ENCODE data around the gene TMEM45A. TPM values are rescaled to one million over a fixed set of nuclear protein-coding genes. Genes with fewer than 3 reads are reported as not detected.
A peak's percentile ranks its signal among the peaks of the same experiment; 100 is the strongest.

The TMEM45A gene
- polyA plus RNA-seq, 1 of the 3 experiments (the other 2 are of a cell fraction): 6.4 TPM

- Histone ChIP-seq H3K27me3 (ENCODE audit: insufficient read depth) (no peaks in the 10 kb centered on the region), H3K9me2 (no peaks in the 10 kb centered on the region), H3K9me3 (no peaks in the 10 kb centered on the region), H3K27ac (ENCODE audit: low read depth in 2 of 2, low read length in 1 of 2) (peak overlapping the region; percentile 68 to 72; a peak in 1 of 4 replicates), H3K9ac (no peak overlapping the region), H3K4me2 (no peak overlapping the region), H4K20me1 (ENCODE audit: insufficient read depth) (no peaks in the 10 kb centered on the region), H3K79me2 (ENCODE audit: insufficient read depth) (no peaks in the 10 kb centered on the region), H3K4me3 (ENCODE audit: low read depth in 2 of 2, low read length in 1 of 2) (no peak overlapping the region), H3K4me1 (ENCODE audit: control insufficient read depth in 1 of 2, insufficient read depth in 2 of 2, low read depth in 1 of 2, low read length in 1 of 2) (peaks cover 16 to 19% of the 10 kb centered on the region in 2 experiments), H3K36me3 (replicated peaks in 1 of 2; ENCODE audit: control insufficient read depth in 1 of 2, insufficient read depth in 2 of 2, low read length in 1 of 2) (no peaks in the 10 kb centered on the region), H3F3A (replicated peaks; ENCODE audit: insufficient read depth) (no peaks in the 10 kb centered on the region), H2AFZ (ENCODE audit: low read depth) (no peak overlapping the region)
- WGBS (ENCODE audit: low lambda C conversion rate): 100% methylated on average over 2 of the region's 2 CpGs
- ChIA-PET CTCF (interaction anchor here (2.7 kb wide), 1 partner anchor 101 kb away, joined by 8 read pairs; no protein-coding TSS in a partner anchor), POLR2A (interaction anchor here (0.7 kb wide), 1 partner anchor 162 kb away, joined by 3 read pairs; the partner anchor contains the start of genes LNP1 and TOMM70)
- TF ChIP-seq TEAD4 (IDR thresholded peaks at IDR 0.05; ENCODE audit: borderline replicate concordance, insufficient read depth) (0 out of 2 replicates have a peak, but pooled peaks have one; percentile 0), TCF12 (IDR thresholded peaks at IDR 0.05) (no peak)
- DNase-seq: no peak
These were observed 71.3 kb downstream of the TMEM45A start for GRCh38 chr3:100563652-100564211.

- Histone ChIP-seq H3K9me3 (no peaks in the 10 kb centered on the region), H3K79me2 (ENCODE audit: insufficient read depth) (no peaks in the 10 kb centered on the region), H3K4me3 (ENCODE audit: low read depth in 2 of 2, low read length in 1 of 2) (no peak overlapping the region), H3F3A (replicated peaks; ENCODE audit: insufficient read depth) (no peaks in the 10 kb centered on the region), H3K36me3 (replicated peaks in 1 of 2; ENCODE audit: control insufficient read depth in 1 of 2, insufficient read depth in 2 of 2, low read length in 1 of 2) (peaks cover 0 to 2% of the 10 kb centered on the region in 2 experiments), H3K4me2 (no peak overlapping the region), H3K27ac (ENCODE audit: low read depth in 2 of 2, low read length in 1 of 2) (no peak overlapping the region), H4K20me1 (ENCODE audit: insufficient read depth) (no peaks in the 10 kb centered on the region), H3K4me1 (ENCODE audit: control insufficient read depth in 1 of 2, insufficient read depth in 2 of 2, low read depth in 1 of 2, low read length in 1 of 2) (no peaks in the 10 kb centered on the region), H3K9me2 (no peaks in the 10 kb centered on the region), H2AFZ (ENCODE audit: low read depth) (no peak overlapping the region), H3K27me3 (ENCODE audit: insufficient read depth) (no peaks in the 10 kb centered on the region), H3K9ac (no peak overlapping the region)
- no peak for DNase-seq
- no peak for TF ChIP-seq POLR2AphosphoS5 (IDR thresholded peaks at IDR 0.05; ENCODE audit: low read depth, low read length)
- WGBS (ENCODE audit: low lambda C conversion rate): 85% methylated on average over 2 of the region's 2 CpGs
- ChIA-PET CTCF (interaction anchor here (4.3 kb wide), 1 partner anchor 108 kb away, joined by 15 read pairs; no protein-coding TSS in a partner anchor), POLR2A (no interaction called here)
These were observed 78.4 kb downstream of the TMEM45A start for GRCh38 chr3:100570811-100571210.

DNA sequence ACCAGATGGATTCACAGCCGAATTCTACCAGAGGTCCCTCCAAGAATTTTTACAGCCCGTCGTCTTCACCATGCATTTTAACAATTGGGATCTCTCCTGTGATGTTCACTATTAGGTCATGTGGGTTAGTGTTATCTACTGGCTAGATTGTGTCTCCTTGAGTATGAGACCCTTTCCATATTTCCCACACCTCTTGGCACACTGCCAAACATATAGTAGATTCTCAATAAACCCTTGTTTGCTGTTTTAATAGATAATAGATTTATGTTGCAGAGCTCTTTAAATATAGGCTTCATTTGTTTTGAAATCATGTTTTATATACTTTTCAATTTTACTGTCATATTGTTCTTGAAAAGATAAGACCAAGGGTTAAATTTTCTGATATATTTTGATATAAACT, 82.1 kb downstream of the TMEM45A start:
- Histone ChIP-seq H3K9me2 (no peaks in the 10 kb centered on the region), H3K9ac (no peak overlapping the region), H3K9me3 (no peaks in the 10 kb centered on the region), H3K79me2 (ENCODE audit: insufficient read depth) (no peaks in the 10 kb centered on the region), H2AFZ (ENCODE audit: low read depth) (no peak overlapping the region), H3K27ac (ENCODE audit: low read depth in 2 of 2, low read length in 1 of 2) (no peak overlapping the region), H3K4me3 (ENCODE audit: low read depth in 2 of 2, low read length in 1 of 2) (no peak overlapping the region), H4K20me1 (ENCODE audit: insufficient read depth) (no peaks in the 10 kb centered on the region), H3K4me1 (ENCODE audit: control insufficient read depth in 1 of 2, insufficient read depth in 2 of 2, low read depth in 1 of 2, low read length in 1 of 2) (no peaks in the 10 kb centered on the region), H3F3A (replicated peaks; ENCODE audit: insufficient read depth) (no peaks in the 10 kb centered on the region), H3K36me3 (replicated peaks in 1 of 2; ENCODE audit: control insufficient read depth in 1 of 2, insufficient read depth in 2 of 2, low read length in 1 of 2) (peaks cover 0 to 2% of the 10 kb centered on the region in 2 experiments), H3K27me3 (ENCODE audit: insufficient read depth) (no peaks in the 10 kb centered on the region), H3K4me2 (no peak overlapping the region)
- ChIA-PET POLR2A (no interaction called here), CTCF (interaction anchor here (1.0 to 1.9 kb wide), 3 partner anchors 15 to 110 kb away, joined by 3 to 7 read pairs (median 3); no protein-coding TSS in a partner anchor)
- DNase-seq: no peak
- WGBS (ENCODE audit: low lambda C conversion rate): 83% methylated on average over 3 of the region's 3 CpGs
- TF ChIP-seq NFIC (IDR thresholded peaks at IDR 0.05; ENCODE audit: borderline replicate concordance) (peak; percentile 32; the same call in 1 of the 2 replicates), GABPA (IDR thresholded peaks at IDR 0.05; ENCODE audit: low read depth) (no peak)

DNA sequence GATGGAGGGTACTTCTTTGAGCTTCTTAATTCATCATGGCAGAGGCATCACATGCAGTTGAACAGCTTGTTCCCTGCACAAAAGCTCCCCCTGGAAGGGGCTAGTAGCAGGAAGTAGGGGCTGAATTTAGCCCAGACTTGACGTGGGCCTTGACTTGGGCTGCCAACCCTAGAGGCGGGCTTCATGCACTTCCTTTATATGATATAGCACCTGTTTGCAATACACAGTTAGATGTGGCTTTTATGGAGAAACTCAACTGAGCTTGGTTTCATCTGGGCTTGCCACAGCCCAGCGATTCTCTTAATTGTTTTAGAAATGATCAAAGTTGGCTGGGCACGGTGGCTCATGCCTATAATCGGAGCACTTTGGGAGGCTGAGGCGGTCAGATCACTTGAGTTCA, 83.3 kb downstream of the TMEM45A start:
- Histone ChIP-seq H3K9ac (no peak overlapping the region), H3K4me2 (no peak overlapping the region), H3K27ac (ENCODE audit: low read depth in 2 of 2, low read length in 1 of 2) (no peak overlapping the region), H3K9me3 (no peaks in the 10 kb centered on the region), H3K9me2 (no peaks in the 10 kb centered on the region), H3K4me1 (ENCODE audit: control insufficient read depth in 1 of 2, insufficient read depth in 2 of 2, low read depth in 1 of 2, low read length in 1 of 2) (no peaks in the 10 kb centered on the region), H4K20me1 (ENCODE audit: insufficient read depth) (no peaks in the 10 kb centered on the region), H3K36me3 (replicated peaks in 1 of 2; ENCODE audit: control insufficient read depth in 1 of 2, insufficient read depth in 2 of 2, low read length in 1 of 2) (no peaks in the 10 kb centered on the region), H3K4me3 (ENCODE audit: low read depth in 2 of 2, low read length in 1 of 2) (no peak overlapping the region), H2AFZ (ENCODE audit: low read depth) (no peak overlapping the region), H3F3A (replicated peaks; ENCODE audit: insufficient read depth) (no peaks in the 10 kb centered on the region), H3K27me3 (ENCODE audit: insufficient read depth) (no peaks in the 10 kb centered on the region), H3K79me2 (ENCODE audit: insufficient read depth) (no peaks in the 10 kb centered on the region)
- WGBS (ENCODE audit: low lambda C conversion rate): 88% methylated on average over 6 of the region's 6 CpGs
- ChIA-PET POLR2A (no interaction called here), CTCF (interaction anchor here (1.0 to 1.9 kb wide), 3 partner anchors 14 to 112 kb away, joined by 3 to 7 read pairs (median 3); no protein-coding TSS in a partner anchor)
- DNase-seq: no peak
- TF ChIP-seq, protein P1, sequence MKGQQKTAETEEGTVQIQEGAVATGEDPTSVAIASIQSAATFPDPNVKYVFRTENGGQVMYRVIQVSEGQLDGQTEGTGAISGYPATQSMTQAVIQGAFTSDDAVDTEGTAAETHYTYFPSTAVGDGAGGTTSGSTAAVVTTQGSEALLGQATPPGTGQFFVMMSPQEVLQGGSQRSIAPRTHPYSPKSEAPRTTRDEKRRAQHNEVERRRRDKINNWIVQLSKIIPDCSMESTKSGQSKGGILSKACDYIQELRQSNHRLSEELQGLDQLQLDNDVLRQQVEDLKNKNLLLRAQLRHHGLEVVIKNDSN (IDR thresholded peaks at IDR 0.05; ENCODE audit: borderline replicate concordance, low read depth): no peak
- TF ChIP-seq SMC3 (IDR thresholded peaks at IDR 0.05; ENCODE audit: low read depth, low read length) (no peak), TEAD4 (IDR thresholded peaks at IDR 0.05; ENCODE audit: borderline replicate concordance, insufficient read depth) (no peak), FOXM1 (IDR thresholded peaks at IDR 0.05; ENCODE audit: low read depth) (no peak)
- TF ChIP-seq, protein P2, sequence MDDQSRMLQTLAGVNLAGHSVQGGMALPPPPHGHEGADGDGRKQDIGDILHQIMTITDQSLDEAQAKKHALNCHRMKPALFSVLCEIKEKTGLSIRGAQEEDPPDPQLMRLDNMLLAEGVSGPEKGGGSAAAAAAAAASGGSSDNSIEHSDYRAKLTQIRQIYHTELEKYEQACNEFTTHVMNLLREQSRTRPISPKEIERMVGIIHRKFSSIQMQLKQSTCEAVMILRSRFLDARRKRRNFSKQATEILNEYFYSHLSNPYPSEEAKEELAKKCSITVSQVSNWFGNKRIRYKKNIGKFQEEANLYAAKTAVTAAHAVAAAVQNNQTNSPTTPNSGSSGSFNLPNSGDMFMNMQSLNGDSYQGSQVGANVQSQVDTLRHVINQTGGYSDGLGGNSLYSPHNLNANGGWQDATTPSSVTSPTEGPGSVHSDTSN (IDR thresholded peaks at IDR 0.05): no peak
- TF ChIP-seq, protein P3, sequence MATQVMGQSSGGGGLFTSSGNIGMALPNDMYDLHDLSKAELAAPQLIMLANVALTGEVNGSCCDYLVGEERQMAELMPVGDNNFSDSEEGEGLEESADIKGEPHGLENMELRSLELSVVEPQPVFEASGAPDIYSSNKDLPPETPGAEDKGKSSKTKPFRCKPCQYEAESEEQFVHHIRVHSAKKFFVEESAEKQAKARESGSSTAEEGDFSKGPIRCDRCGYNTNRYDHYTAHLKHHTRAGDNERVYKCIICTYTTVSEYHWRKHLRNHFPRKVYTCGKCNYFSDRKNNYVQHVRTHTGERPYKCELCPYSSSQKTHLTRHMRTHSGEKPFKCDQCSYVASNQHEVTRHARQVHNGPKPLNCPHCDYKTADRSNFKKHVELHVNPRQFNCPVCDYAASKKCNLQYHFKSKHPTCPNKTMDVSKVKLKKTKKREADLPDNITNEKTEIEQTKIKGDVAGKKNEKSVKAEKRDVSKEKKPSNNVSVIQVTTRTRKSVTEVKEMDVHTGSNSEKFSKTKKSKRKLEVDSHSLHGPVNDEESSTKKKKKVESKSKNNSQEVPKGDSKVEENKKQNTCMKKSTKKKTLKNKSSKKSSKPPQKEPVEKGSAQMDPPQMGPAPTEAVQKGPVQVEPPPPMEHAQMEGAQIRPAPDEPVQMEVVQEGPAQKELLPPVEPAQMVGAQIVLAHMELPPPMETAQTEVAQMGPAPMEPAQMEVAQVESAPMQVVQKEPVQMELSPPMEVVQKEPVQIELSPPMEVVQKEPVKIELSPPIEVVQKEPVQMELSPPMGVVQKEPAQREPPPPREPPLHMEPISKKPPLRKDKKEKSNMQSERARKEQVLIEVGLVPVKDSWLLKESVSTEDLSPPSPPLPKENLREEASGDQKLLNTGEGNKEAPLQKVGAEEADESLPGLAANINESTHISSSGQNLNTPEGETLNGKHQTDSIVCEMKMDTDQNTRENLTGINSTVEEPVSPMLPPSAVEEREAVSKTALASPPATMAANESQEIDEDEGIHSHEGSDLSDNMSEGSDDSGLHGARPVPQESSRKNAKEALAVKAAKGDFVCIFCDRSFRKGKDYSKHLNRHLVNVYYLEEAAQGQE (IDR thresholded peaks at IDR 0.05; ENCODE audit: low read depth, low read length): no peak
